ENCODE measurements around the gene RNF223.
A peak's percentile ranks its signal among the peaks of the same experiment; 100 is the strongest.

The RNF223 gene

DNA sequence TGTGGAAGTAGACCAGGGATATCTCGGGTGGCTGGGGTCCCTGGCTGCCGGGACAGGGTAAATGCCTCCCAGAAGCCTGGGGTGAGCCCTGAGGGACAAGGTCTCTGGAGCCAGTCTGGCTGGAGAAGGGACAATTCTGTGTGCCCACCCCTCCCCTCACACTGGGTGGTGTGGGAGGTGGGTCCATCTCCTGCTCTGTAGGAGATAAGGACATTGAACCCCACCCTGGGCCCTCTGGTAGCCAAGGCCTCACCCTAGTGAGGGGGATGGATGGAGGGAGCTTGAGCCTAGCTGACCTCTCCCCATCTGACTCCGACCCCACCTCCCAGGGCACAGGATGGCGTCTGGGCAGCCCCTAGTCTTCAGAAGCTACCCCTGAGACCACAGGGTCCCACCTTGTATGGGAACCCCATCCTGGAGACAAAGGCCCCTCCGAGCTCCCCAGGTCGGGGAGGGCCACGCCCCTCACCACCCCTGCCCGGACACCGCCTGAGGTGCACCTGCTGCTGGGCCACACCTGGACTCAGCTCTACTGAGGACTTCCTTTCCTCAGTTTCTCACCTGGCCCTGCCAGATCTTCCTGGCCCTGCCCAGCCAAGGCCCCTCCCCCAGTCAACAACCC is 49.8 kb downstream of the RNF223 start:
- no peak for DNase-seq

- no peak for DNase-seq
These were observed 50.4 kb downstream of the RNF223 start for GRCh38 chr1:1023700-1024099.

DNA sequence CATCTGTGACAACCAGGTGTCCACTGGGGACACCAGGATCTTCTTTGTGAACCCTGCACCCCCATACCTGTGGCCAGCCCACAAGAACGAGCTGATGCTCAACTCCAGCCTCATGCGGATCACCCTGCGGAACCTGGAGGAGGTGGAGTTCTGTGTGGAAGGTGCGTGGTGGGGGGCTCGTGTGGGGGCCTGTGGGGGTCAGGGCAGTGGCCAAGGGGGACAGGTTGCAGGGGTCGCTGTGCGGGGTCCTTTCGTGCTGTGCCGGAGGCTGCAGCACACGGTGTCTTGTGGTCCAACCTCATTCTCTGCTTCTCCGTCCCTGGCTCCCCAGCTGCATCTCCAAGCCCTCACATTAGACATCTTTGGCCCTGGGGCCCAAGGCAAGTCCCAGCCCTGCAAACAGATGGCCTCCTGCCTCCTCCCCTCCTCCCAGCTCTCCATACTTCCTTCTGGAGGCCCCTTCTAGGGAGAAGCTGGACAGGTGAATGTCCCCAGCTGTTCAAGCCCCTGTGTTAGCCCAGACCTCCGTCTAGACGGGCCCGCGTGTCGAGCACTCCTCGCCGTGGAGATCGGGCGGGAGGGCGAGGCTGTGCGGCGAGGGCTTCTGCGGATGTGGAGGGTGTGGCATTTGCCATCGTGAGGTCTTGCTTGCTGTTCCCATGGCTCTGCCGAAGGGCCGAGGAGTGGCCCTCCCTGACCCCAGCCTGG is 51.6 kb downstream of the RNF223 start:
- DNase-seq = no peak

DNA sequence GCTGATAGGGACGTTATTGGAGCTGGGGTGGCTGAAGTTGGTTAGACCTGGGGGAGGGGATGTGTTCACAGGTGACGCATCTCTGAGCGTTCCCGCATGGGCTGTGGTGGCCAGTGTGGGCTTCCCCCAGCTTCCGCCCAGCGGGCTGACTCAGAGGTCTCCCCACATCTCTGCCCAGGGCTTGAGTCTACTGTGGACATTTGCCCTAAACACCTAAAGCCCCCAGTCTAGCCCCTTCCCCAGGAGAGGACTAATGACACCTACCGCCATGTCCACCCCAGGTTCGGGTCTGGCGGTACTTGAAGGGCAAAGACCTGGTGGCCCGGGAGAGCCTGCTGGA is 52.2 kb downstream of the RNF223 start:
- peak; percentile 76 for DNase-seq

GRCh38 chr1:1021010-1021919 is 52.8 kb downstream of the RNF223 start:
- peak; percentile 11 for DNase-seq
